Activated CD8-positive, alpha-beta memory T cell treated with anti-CD3 and anti-CD28 coated beads, Interleukin-2, amount 50 U/mL, for 1 hour (primary cell): ENCODE results near the gene VWA8.
"Not testable (repeated sequence)": the region's sequence is repeated elsewhere in the genome, so short reads cannot be mapped to it uniquely, and the experiment has no call there.

ENCODE experiments used
- DNase-seq: peaks from one replicate; pipeline ENCODE4 v3.0.0-alpha.2; 2020; ENCODE audit errors: extremely low read depth

The VWA8 gene

DNA sequence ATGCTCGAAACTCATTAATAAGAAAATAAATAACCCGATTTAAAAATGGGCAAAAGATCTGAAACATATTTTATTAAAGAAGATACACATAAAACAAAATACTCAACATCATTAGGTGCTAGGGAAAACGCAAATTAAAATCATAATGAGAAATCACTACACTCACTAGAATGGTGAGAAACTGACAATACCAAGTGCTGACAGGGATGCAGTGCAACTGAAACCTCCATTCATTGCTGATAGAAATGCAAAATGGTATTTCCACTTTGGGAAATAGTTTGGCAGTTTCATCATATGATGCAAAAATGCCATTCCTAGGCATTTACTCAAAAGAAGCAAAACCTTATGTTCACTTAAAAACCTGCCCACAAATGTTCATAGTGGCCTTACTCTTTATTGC is 278.1 kb downstream of the VWA8 start:
- no peak for DNase-seq

DNA sequence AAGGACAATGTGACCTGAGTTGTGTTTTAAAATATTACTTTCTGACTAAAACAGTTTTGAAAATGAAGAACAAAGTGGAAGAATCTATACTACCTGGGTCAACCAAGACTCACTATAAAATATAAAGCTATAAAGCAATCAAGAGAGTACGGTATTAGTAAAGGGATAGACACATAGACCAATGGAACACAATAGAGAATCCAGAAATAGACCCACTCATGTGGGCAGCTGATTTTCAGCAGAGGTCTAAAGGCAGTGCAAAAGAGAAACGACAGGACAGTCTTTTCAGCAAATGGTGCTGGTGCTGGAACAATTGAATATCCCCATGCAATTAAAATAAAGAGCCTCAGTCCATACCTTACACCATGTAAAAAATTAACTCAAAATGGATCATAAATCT is 278.9 kb downstream of the VWA8 start:
- no peak for DNase-seq

DNA sequence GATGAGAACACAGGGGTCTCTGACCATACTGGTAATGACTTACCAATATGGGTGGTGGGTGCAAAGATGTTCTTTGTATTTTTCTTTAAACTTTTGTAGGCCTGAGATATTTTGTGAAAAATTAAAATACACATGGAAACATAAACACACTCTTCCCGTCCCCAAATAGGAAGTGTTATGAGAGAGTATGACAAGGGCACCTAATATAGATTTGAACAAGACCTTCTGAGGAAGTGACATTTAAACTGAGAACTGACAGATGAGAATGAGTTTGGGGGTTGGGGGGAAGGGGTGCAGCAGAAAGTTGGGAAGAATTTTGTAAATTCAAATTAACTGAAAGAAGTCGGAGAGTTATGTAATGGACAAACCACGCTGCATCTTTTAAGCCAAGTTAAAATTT is 279.3 kb downstream of the VWA8 start:
- DNase-seq: no peak

DNA sequence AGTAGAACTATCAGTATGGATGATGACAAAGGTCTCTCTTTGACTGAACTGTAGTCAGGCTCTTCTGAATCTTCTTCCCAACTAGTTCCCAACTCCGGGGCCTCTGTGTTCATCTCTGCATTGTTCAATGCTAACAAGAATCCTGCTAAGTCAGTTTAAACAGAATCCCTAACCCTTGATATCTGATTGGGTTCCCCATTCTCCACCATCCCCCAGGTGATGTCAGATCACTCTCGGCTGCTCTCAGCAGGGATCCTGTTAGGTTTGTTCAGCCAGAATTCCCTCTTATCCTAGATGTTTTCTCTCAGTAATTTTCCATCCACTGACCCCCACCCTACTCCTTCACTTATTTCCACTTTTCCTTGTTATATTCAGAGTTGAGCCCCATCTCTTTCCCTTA is 280.0 kb downstream of the VWA8 start:
- DNase-seq: no peak

DNA sequence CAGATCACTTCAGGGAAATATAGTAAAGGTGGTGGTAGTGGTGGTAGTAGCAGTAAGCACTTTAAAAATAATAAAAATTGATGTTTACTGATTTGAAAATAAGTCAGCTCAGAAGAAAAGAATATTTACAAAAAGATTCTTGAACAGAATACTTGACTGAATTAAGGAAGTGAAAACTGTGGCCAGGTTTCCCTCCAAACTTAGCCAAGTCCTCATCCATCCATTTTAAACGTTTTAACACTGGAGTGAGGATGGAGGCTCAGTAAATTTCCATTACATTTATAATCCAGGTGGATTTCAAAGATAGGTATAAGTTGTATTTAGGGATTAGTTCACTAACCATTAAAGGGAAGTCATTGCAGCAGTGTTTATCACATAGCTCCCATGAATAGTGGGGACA is 282.1 kb downstream of the VWA8 start:
- DNase-seq: no peak

DNA sequence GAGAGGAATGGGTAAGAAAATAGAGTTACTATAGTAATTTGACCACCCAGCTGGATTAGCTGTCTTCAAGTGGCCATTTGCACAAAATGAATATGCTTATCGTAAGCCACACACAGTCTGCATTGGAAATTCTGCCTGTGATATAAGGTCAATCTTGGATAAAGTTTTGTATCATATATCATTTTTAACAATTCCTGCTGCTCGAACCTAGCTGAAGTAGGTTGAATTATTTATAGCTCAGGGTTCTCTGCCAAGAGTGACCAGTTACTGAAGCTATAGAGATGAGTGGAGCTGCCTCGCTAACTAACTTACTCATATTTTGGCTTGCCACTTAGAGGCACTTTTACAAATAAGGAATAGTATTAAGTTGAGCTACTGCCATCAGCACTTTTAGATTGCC is 282.7 kb downstream of the VWA8 start:
- no peak for DNase-seq

DNA sequence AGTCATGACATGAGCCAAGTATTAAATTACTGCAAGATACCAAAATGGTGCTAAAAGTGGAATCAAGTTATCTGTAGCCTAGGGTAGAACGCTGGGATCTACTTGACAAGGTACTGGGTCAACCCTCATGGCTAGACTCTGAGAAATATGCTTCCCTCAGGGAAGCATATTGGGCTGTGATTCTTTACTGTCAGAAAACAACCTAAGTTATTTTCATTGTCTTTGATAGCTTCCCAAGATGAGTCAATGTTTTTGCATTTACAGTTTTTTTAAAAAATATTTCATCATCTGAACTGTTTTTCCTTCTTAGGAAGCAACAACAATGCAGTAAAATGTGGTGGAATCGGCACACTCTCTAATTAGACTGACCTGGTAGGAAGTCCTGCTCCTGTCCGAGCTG is 285.6 kb downstream of the VWA8 start:
- no peak for DNase-seq

DNA sequence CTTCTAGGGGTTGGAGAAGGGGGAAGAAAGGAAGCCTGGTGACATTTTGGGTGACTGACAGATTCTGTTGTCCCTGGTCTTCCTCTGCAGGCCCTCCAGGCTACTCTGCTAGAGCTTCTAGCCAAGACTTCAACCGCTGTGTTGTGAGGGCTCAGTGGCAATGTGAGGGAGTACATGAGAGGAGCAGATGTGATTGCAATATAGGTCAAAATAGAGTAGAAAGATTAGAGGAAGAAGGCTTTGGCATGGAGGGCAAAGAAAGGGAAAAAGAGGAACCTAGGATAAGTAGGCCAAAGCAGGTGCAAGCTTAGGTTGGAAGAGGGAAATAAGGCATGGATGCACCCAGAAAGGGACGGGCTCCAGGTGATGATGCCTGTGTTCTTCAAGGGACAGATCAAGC is 286.7 kb downstream of the VWA8 start:
- DNase-seq: no peak

DNA sequence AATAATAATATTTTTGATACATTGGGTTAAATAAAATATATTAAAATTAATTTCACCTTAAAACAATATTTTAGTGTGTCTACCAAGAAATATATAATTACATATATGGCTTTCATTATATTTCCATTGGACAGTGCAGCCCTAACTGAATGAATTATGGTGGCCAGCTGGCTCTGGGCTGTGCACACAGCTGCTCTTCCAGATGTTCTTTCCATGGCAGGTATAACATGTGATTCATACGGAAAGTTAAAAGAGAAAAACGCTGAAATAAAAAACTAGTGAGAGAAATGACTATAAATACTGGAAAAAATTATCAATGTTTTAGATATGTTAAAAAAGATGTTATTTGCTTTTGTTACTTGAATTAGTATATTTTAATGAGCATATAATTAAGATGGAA is 287.3 kb downstream of the VWA8 start:
- DNase-seq: no peak

DNA sequence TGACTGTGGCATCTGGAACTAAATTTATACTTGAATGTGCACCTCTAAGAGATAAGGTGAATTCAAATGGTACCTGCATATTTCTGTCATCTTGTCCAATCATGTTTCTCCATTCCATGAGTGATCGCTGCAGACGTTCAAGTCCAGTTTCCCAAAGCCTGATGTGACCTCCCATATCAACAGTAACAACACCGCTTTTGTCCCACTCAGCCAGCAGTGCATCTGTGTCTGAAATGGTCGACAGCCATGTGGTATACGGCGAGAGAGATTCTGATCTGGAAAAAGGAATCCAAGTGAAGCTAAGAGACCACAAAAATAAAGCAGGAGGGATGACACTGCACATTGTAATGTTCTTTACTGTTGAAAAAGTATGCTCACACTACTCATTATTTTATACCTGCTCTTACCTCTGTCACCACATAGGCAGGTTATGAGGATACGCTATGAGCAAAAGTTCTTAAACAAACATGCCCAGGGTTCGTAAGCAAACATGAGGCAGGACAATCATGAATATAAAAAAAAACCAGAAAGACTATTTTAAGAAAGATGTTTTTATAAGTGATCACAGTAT is 290.0 kb downstream of the VWA8 start:
- DNase-seq: no peak

DNA sequence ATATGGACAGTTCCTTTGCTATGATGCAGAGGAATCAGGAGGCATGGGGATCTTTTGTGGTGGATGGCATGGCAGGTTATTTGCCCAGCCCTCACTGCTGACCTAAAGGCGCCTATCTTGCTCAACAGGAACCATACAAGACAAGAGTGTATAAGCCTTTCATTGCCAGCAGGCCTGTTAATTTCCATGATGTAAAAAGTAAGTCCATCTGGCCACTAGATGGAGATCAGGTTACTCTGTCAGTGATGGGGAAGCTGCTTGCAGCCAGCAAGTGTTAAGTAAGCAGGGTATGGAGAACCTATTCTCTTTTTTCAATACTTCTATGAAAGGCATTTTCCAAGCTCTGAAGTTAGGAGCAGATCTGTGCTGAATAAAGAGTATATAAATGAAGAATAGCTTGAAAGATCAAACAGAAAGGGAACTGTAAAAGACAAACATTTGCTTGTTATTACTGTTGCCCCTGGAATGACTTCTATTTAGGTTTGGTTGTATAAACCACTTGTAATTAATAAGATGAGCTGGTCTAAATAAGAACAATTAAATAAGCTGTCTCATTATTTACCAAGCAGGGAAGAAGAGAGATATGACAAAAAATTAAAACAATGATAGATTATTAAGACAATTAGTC is 292.7 kb downstream of the VWA8 start:
- peak; percentile 10 for DNase-seq

DNA sequence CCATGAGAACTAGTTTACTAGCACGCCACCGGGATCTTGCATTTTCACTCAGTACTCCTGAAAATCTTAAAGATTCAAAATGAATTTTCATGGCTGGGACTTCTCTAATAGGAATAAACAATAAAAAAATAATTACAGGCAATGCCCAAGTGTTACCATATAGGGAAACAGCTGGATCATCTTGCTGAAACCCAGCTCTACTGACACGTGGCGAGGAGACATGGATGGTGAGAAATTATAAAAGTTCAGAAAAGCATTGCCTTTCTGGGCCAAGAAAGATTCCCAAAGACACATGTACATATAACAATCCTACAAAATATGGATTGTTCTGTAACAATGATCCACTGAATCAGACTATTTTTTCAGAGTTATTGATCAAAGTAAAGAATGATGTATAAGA is 294.3 kb downstream of the VWA8 start:
- no peak for DNase-seq

DNA sequence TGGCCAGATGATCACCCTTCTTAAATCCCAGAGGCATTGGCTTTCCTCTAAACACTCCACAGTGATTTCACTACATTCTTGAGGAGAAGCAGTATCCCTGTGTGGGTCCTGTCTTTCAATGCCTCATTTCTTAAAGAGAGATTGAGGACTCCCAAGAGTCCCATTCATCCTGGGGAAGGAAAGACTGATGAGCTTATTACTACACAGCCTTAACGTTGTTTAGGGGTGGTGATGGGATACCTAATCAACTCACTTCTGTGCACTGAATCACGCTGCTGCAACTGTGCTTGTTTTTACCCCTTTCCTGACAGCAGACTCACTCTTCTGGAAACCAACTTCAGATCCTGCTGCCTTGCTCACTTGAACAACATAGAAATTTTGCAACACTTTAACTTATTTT is 300.5 kb downstream of the VWA8 start:
- DNase-seq: no peak

DNA sequence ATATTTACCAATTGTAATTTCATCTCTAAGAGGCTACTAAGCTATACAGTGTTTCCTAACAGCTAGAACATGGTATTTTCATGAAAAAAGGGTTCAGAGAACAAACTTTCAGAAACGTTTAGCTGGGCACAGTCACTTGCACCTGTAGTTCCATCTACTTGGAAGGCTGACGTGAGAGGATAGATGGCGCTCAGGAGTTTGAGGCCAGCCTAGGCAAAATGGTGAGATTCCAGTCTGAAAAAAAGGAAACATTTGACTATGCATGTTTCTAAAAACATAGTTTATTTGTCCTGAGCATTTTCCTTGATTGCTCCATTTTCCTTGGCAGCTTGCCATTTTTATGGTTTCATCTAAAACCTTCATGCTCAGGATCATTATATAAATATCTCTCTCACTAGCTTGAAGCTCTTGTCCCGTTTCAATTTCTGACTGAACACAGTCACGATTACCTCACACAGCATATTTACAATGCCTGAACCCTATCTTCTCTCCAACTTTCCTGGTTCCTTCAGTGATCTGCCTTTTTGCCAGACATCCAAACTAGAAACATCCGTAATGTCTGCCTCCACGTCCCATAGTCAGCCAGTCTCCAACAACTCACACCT is 302.8 kb downstream of the VWA8 start:
- DNase-seq: no peak

DNA sequence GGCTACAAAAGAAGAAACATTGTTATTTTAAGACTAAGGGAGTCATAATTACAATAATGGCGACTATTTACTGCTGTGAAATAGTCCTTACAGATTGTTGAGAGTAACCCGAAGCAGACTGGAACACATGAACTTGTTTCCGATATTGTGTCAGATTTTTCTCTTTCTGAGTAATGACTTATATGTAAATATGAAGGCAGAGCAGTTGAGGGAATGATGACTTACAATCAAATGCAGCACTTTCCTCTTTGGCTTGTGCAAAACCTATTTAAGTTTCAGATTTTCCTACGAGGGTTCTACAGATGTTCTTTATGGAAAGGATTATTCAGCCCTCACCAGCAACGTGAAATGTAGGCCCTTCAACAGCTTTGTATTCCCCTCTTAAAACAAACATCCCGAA is 304.9 kb downstream of the VWA8 start:
- no peak for DNase-seq

DNA sequence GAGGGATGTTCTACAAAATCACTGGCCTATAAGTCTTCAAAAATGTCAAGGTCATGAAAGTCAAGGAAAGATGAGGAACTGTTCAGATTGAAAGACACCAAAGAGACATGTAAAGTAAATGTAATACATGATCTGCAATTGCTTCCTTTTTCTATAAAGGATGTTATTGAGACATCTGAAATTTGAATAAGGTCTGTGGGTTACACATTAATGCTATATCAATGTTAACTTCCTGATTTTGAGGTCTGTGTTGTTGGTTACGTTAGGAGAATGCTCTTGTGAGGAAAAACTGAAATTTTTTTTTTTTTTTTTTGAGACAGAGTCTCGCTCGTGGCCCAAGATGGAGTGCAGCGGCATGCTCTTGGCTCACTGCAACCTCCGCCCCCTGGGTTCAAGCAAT is 306.1 kb downstream of the VWA8 start:
- no peak for DNase-seq

DNA sequence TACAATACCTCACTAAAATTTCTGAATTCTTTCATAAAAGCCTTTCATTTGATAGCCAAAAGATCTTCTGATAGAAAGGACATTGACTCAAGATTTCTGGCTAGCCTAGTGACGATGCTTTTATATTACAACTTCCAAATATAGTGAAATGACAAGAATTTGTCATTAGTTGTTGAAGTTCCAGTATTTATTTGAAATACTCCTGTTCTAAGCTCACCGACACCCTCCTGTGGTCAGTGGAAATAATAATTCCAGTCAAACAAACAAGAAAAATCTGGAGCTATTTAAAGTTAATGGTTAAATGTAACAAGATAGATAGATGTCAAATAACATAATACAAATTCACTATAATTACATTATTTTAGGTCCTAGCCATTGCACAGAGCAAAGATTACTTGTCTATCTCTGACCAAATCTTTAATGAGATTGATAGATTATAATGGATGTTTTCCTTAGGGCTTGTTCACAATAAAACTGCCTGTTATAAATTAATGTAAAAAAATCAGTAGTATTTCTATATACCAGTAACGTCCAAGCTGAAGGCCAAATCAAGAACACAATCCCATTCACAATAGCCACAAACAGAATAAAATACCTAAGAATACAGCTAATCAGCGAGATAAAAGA is 308.1 kb downstream of the VWA8 start:
- DNase-seq: no peak

DNA sequence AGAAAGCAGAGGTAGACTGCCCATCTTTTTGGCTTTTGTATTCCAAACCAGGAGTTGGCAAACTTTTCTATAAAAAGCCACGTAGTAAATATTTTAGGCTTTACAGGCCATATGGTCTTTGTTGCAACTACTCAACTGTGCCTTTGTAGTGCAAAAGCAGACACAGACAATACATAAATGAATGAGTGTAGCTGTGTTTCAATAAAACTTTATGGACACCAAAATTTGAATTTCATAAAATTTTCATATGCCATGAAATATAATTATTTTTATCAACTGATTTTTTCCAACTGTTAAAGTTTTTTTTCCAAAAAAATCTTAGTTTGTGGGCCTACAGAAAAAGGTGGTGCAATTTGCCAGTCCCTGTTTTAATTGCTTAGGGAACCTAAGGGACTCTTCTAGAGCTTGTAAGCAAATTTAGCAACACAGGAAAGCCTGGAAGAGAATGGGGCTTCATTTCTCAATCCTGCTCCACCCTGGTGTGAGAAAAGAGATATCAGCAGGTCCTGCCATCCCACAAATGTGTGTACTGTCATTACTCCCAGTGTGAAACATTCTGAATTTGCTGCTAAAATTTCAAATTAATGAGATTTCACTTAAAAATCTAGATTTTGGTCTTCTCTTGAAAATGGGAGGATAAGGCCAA is 309.4 kb downstream of the VWA8 start:
- no peak for DNase-seq

DNA sequence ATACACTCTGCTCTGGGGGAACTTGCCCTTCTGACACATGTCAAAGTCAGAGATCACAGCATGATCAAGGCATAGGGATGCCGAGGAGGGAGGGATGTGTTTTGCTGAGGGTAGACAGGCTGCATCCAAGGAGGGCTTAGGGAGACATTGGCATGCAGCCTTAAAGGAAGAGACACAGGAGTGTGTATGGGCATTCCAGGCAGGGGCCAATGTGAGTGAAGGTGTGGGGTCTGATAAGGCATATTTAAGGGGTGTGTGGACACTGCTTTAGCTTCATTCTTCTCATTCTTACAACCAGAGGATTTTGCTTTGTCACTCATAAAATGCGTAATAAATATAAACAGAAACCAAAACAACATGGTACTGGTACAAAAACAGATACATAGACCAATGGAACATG is 310.2 kb downstream of the VWA8 start:
- DNase-seq: no peak

DNA sequence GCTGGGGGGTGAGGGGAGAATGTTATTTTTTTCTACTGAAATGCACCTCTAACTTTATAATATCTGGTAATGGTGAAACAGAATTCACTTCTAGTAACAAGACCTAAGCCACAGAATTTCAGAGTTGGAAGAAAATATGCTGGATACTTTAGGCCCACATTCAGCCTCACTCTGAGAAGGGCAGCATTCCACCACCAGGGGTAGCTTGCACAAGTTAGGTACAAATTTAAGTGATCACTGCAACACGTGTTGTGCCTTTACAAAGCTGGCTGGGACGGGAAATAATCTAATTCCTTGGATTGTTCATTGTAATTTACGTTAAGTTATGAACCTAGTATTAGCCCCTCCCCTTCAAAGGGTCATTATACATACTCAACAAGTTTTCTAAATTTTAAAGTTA is 311.2 kb downstream of the VWA8 start:
- no peak for DNase-seq

DNA sequence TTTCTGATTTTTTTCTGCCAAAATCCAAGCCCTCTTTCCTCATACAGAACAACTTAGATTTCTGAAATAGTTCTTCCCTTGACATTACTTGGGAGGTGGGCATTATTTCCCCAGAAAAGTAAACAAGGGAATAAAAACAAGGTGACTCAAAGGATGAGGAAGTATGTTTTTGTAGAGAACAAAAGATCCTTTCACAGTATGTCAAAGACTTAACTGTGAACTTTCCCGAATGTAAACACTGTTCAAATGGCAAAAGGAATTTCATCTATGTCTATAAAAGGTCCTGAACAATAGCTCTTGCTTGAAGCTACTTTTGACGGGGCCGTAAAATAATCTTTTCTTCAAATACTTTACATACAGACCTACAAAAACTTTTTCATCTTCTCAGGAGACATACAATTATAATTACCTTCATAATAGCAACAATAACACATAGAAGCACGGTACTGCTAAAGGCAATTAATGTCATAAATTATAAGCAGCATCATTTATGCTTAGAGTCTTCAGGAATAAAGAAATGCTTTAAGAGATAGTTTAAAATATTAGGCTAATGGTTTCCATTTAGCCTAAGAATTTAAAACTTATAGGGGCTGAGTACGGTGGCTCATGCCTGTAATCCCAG is 312.5 kb downstream of the VWA8 start:
- DNase-seq: no peak

DNA sequence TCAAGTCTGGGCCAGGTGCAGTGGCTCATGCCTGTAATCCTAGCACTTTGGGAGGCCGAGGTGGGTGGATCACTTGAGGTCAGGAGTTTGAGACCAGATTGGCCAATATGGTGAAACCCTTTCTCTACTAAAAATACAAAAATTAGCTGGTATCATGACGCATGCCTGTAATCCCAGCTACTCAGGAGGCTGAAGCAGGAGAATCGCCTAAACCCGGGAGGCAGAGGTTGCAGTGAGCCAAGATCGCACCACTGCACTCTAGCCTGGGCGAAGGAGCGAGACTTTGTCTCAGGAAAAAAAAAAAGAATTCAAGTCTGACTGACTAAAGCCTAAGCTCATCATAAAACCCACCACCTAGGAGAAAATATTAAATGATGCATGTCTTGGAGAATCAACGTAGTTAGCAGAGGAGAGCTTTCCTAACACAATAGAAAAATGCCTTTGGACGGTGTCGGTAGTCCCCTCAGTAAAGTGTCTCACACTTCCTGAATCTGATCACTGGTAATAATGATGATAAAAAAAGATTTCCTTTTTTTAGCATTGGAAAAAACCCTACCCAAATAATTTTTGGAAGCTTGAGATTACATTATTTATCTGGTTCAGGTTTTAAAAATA is 313.1 kb downstream of the VWA8 start:
- not testable (repeated sequence) for DNase-seq
